ENCODE results near the gene NR2F2.

Gene NR2F2

GRCh38 chr15:96354731-96355567 lies 24.4 kb downstream of the NR2F2 start:
- peak; percentile 81 for DNase-seq

- no peak for DNase-seq
Measured at GRCh38 chr15:96355568-96356187, 25.2 kb downstream of the NR2F2 start.

GRCh38 chr15:96356494-96357455 lies 26.3 kb downstream of the NR2F2 start:
- peak; percentile 78 for DNase-seq

GRCh38 chr15:96358001-96358801 lies 27.7 kb downstream of the NR2F2 start:
- DNase-seq: no peak

GRCh38 chr15:96358821-96359615 lies 28.5 kb downstream of the NR2F2 start:
- no peak for DNase-seq

- DNase-seq: no peak
Measured at GRCh38 chr15:96359616-96360521, 29.4 kb downstream of the NR2F2 start.

- DNase-seq: no peak
Measured at GRCh38 chr15:96360581-96361308, 30.2 kb downstream of the NR2F2 start.

GRCh38 chr15:96361309-96362010 lies 31.0 kb downstream of the NR2F2 start:
- DNase-seq: no peak

- DNase-seq: no peak
Measured at GRCh38 chr15:96362011-96362754, 31.7 kb downstream of the NR2F2 start.

- DNase-seq: no peak
Measured at GRCh38 chr15:96362755-96363651, 32.5 kb downstream of the NR2F2 start.

- DNase-seq: no peak
Measured at GRCh38 chr15:96363707-96364106, 33.2 kb downstream of the NR2F2 start.

GRCh38 chr15:96365781-96366525 lies 35.5 kb downstream of the NR2F2 start:
- no peak for DNase-seq

- DNase-seq: no peak
Measured at GRCh38 chr15:96366526-96366877, 36.0 kb downstream of the NR2F2 start.

GRCh38 chr15:96367311-96368200 lies 37.1 kb downstream of the NR2F2 start:
- DNase-seq: no peak

GRCh38 chr15:96369351-96369750 lies 38.9 kb downstream of the NR2F2 start:
- no peak for DNase-seq
